ENCODE data around the gene RNF222.

- TF ChIP-seq FOXP2 (optimal IDR thresholded peaks at IDR 0.05; ENCODE audit: control extremely low read depth, extremely low read length, insufficient read depth) (no peak), POLR2AphosphoS5 (IDR thresholded peaks at IDR 0.05; ENCODE audit: borderline replicate concordance, low read depth, low read length) (no peak)
These were observed 39.7 kb downstream of the RNF222 start for GRCh38 chr17:8357910-8358309.
